BLaER1 treated with 17β-estradiol and CSF1 and Interleukin-3, amounts not matched to agents 10 nM and 100 nM (cell line): ENCODE results near the gene SPOCK1.

Experiments used
- H3K27ac ChIP-seq, 11 experiments: shearing (Covaris generic); formaldehyde crosslinking; 2 replicates each; pipeline ENCODE4 v1.8.1; 2022
- H3K27me3 ChIP-seq, 11 experiments: shearing (Covaris generic); formaldehyde crosslinking; 2 replicates each; pipeline ENCODE4 v1.8.1; 2022
- H3K36me3 ChIP-seq, 11 experiments: shearing (Covaris generic); formaldehyde crosslinking; 2 replicates each; pipeline ENCODE4 v1.8.1; 2022
- H3K4me1 ChIP-seq, 10 experiments: shearing (Covaris generic); formaldehyde crosslinking; 2 replicates each; pipeline ENCODE4 v1.8.1; 2022
- H3K4me2 ChIP-seq, 11 experiments: shearing (Covaris generic); formaldehyde crosslinking; 2 replicates each; pipeline ENCODE4 v1.8.1; 2022
- H3K4me3 ChIP-seq, 10 experiments: shearing (Covaris generic); formaldehyde crosslinking; 2 replicates each; pipeline ENCODE4 v1.8.1; 2022
- H3K9ac ChIP-seq, 11 experiments: shearing (Covaris generic); formaldehyde crosslinking; 2 replicates each; pipeline ENCODE4 v1.8.1; 2022
- H3K9me3 ChIP-seq, 11 experiments: shearing (Covaris generic); formaldehyde crosslinking; replicated peaks in 1 of 11; 2 replicates each; pipeline ENCODE4 v1.8.1; 2022
- H4K20me1 ChIP-seq, 11 experiments: shearing (Covaris generic); formaldehyde crosslinking; 2 replicates each; pipeline ENCODE4 v1.8.1; 2022
- Cebpa-rat ChIP-seq, 11 experiments: shearing (Covaris generic); IDR thresholded peaks; 2 replicates each; pipeline ENCODE4 v1.8.1; 2022

The SPOCK1 gene

DNA sequence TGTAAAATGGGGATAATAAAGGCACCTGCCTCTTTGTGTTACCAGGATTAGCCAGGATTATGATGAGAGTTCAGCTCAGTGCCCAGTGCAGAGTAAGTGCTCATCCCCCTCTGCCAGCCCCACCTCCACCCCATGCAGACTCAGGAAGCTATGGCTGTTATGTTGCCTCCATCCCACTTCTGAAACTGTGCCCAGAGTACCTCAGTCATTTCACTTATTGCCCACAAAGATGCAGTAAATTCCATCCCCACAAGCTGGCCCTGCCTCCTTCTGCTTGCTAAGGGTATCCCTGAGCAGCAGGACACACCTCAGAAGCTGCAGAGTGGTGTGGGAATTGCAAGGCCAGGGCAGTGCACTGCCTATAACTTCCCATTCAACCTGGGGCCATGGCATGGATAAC, 415.1 kb downstream of the SPOCK1 start:
- Histone ChIP-seq H3K4me1 (no peaks in the 10 kb centered on the region), H4K20me1 (no peaks in the 10 kb centered on the region), H3K4me2 (no peak overlapping the region), H3K36me3 (no peaks in the 10 kb centered on the region), H3K9me3 (no peaks in the 10 kb centered on the region), H3K27me3 (no peaks in the 10 kb centered on the region), H3K27ac (no peak overlapping the region), H3K9ac (no peak overlapping the region), H3K4me3 (no peak overlapping the region)
- no peak for TF ChIP-seq Cebpa-rat (IDR thresholded peaks at IDR 0.05)

GRCh38 chr5:137082951-137083350, 416.2 kb downstream of the SPOCK1 start:
- H3K27ac ChIP-seq = no peak overlapping the region
- no peaks in the 10 kb centered on the region for H3K27me3 ChIP-seq
- H3K36me3 ChIP-seq = no peaks in the 10 kb centered on the region
- no peak overlapping the region for H3K4me3 ChIP-seq
- TF ChIP-seq Cebpa-rat (IDR thresholded peaks at IDR 0.05) = no peak
- H3K4me2 ChIP-seq = no peak overlapping the region
- H4K20me1 ChIP-seq = no peaks in the 10 kb centered on the region
- H3K9me3 ChIP-seq = no peaks in the 10 kb centered on the region
- no peaks in the 10 kb centered on the region for H3K4me1 ChIP-seq
- no peak overlapping the region for H3K9ac ChIP-seq

- Histone ChIP-seq H3K27me3 (no peaks in the 10 kb centered on the region), H3K4me2 (no peak overlapping the region), H3K4me1 (peaks cover 2 to 8% (median 6%) of the 10 kb centered on the region in 10 experiments; a peak in 17 of 20 replicates), H3K9ac (no peak overlapping the region), H4K20me1 (no peaks in the 10 kb centered on the region), H3K9me3 (no peaks in the 10 kb centered on the region), H3K4me3 (no peak overlapping the region), H3K27ac (no peak overlapping the region), H3K36me3 (no peaks in the 10 kb centered on the region)
- TF ChIP-seq Cebpa-rat (IDR thresholded peaks at IDR 0.05) = no peak
These were observed 420.9 kb downstream of the SPOCK1 start for GRCh38 chr5:137078171-137078665.

GRCh38 chr5:137075163-137075970, 423.8 kb downstream of the SPOCK1 start:
- Histone ChIP-seq H3K36me3 (no peaks in the 10 kb centered on the region), H3K4me2 (no peak overlapping the region), H3K27ac (no peak overlapping the region), H3K9ac (no peak overlapping the region), H3K27me3 (no peaks in the 10 kb centered on the region), H4K20me1 (no peaks in the 10 kb centered on the region), H3K4me3 (no peak overlapping the region), H3K4me1 (peaks cover 11 to 26% (median 18%) of the 10 kb centered on the region in 10 experiments; a peak in 19 of 20 replicates), H3K9me3 (no peaks in the 10 kb centered on the region)
- no peak for TF ChIP-seq Cebpa-rat (IDR thresholded peaks at IDR 0.05)

GRCh38 chr5:137073189-137073588, 425.9 kb downstream of the SPOCK1 start:
- Histone ChIP-seq H3K4me1 (peaks cover 11 to 26% (median 18%) of the 10 kb centered on the region in 10 experiments; a peak in 19 of 20 replicates), H3K4me3 (no peak overlapping the region), H4K20me1 (no peaks in the 10 kb centered on the region), H3K27ac (no peak overlapping the region), H3K9me3 (no peaks in the 10 kb centered on the region), H3K36me3 (no peaks in the 10 kb centered on the region), H3K4me2 (peak overlapping the region in 10 of 11 experiments; percentile 4 to 53 (median 42); a peak in 17 of 22 replicates), H3K9ac (no peak overlapping the region), H3K27me3 (no peaks in the 10 kb centered on the region)
- no peak for TF ChIP-seq Cebpa-rat (IDR thresholded peaks at IDR 0.05)

GRCh38 chr5:137072361-137073115, 426.6 kb downstream of the SPOCK1 start:
- H3K36me3 ChIP-seq = no peaks in the 10 kb centered on the region
- H3K9ac ChIP-seq = no peak overlapping the region
- peak overlapping the region in 10 of 11 experiments; percentile 4 to 53 (median 42); a peak in 17 of 22 replicates for H3K4me2 ChIP-seq
- no peak for TF ChIP-seq Cebpa-rat (IDR thresholded peaks at IDR 0.05)
- H3K9me3 ChIP-seq = no peaks in the 10 kb centered on the region
- H3K4me3 ChIP-seq = no peak overlapping the region
- no peaks in the 10 kb centered on the region for H3K27me3 ChIP-seq
- H3K4me1 ChIP-seq = peaks cover 11 to 26% (median 18%) of the 10 kb centered on the region in 10 experiments; a peak in 19 of 20 replicates
- no peak overlapping the region for H3K27ac ChIP-seq
- no peaks in the 10 kb centered on the region for H4K20me1 ChIP-seq

DNA sequence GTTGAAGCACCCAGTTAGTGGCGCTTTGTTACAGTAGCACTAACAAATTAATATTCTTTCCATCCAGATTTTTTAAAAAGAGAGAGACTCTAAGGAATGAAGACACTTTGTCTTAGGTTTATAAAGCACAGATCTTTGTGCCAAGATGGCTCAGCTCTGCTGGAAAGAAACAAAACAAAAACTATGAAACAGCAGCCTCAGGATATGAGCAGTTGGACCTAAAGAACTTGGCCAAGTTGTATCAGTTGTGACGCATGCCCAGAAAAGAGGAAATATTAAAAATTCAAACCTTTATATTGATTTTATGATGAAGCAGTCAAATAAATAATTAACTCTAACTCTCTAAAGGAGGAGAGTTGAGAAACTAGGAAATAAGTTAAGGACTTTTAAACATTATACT, 427.2 kb downstream of the SPOCK1 start:
- H3K4me3 ChIP-seq = no peak overlapping the region
- no peak for TF ChIP-seq Cebpa-rat (IDR thresholded peaks at IDR 0.05)
- no peaks in the 10 kb centered on the region for H3K36me3 ChIP-seq
- H3K4me1 ChIP-seq = peaks cover 11 to 26% (median 18%) of the 10 kb centered on the region in 10 experiments; a peak in 19 of 20 replicates
- no peaks in the 10 kb centered on the region for H3K27me3 ChIP-seq
- no peak overlapping the region for H3K27ac ChIP-seq
- H3K9me3 ChIP-seq = no peaks in the 10 kb centered on the region
- H3K4me2 ChIP-seq = peak overlapping the region in 6 of 11 experiments; percentile 4 to 53 (median 46); a peak in 7 of 22 replicates
- no peak overlapping the region for H3K9ac ChIP-seq
- no peaks in the 10 kb centered on the region for H4K20me1 ChIP-seq

- Histone ChIP-seq H3K27me3 (no peaks in the 10 kb centered on the region), H4K20me1 (no peaks in the 10 kb centered on the region), H3K9me3 (no peaks in the 10 kb centered on the region), H3K4me1 (peaks cover 11 to 26% (median 18%) of the 10 kb centered on the region in 10 experiments; a peak in 19 of 20 replicates), H3K4me3 (no peak overlapping the region), H3K4me2 (peak overlapping the region in 2 of 11 experiments; percentile 43 to 51; a peak in 1 of 22 replicates), H3K9ac (no peak overlapping the region), H3K27ac (no peak overlapping the region), H3K36me3 (no peaks in the 10 kb centered on the region)
- TF ChIP-seq Cebpa-rat (IDR thresholded peaks at IDR 0.05) = no peak
These were observed 427.6 kb downstream of the SPOCK1 start for GRCh38 chr5:137071526-137071925.

- no peaks in the 10 kb centered on the region for H4K20me1 ChIP-seq
- no peak overlapping the region for H3K4me2 ChIP-seq
- H3K27me3 ChIP-seq = no peaks in the 10 kb centered on the region
- no peaks in the 10 kb centered on the region for H3K9me3 ChIP-seq
- no peaks in the 10 kb centered on the region for H3K36me3 ChIP-seq
- no peak for TF ChIP-seq Cebpa-rat (IDR thresholded peaks at IDR 0.05)
- H3K27ac ChIP-seq = no peak overlapping the region
- H3K4me1 ChIP-seq = peaks cover 11 to 26% (median 18%) of the 10 kb centered on the region in 10 experiments; a peak in 19 of 20 replicates
- H3K9ac ChIP-seq = no peak overlapping the region
- H3K4me3 ChIP-seq = no peak overlapping the region
These were observed 428.6 kb downstream of the SPOCK1 start for GRCh38 chr5:137070521-137070920.
